ENCODE data around the gene ZNF532.

GRCh38 chr18:58991167-58991798, 126.6 kb downstream of the ZNF532 start:
- TF ChIP-seq CTCF (IDR thresholded peaks at IDR 0.05) (no peak), POLR2A (IDR thresholded peaks at IDR 0.05) (no peak)
